ENCODE measurements around the gene ORAI2.

The ORAI2 gene

DNA sequence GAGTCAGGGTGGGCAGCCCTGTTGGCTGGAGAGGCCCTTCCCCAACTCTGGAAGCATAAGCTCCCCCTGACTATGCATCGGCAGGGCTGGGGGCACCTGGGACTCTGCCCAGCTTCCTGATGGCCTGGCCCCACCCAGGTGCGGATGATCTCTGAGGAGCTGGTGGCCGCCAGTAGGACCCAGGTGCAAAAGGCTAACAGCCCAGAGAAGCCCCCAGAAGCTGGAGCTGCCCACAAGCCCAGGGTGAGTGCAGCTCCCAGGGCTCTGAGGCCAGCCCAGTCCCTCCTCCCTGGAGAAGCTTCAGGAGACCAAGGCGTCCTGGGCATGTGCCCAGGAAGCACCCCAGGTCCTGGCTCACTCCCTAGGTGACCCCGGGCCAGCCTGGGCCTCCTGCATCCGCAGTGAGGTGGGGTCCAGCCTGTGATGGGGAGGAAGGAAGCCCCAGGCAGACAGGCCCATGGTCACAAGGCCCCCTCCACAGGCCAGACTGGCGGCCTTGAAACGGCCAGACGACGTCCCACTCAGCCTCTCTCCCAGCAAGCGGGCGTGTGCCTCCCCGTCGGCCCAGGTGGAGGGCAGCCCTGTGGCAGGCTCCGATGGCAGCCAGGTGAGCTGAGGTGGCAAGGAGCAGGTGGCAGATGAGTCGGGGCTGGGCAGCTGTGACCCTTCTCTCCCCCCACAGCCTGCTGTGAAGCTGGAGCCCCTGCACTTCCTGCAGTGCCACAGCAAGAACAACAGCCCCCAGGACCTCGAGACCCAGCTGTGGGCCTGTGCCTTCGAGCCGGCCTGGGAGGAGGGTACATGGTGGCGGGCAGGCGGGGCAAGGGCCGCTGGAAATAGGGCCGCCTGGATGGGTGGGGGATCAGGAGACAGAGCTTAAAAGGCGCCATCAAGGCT is 34.5 kb downstream of the ORAI2 start:
- TF ChIP-seq, protein P1, sequence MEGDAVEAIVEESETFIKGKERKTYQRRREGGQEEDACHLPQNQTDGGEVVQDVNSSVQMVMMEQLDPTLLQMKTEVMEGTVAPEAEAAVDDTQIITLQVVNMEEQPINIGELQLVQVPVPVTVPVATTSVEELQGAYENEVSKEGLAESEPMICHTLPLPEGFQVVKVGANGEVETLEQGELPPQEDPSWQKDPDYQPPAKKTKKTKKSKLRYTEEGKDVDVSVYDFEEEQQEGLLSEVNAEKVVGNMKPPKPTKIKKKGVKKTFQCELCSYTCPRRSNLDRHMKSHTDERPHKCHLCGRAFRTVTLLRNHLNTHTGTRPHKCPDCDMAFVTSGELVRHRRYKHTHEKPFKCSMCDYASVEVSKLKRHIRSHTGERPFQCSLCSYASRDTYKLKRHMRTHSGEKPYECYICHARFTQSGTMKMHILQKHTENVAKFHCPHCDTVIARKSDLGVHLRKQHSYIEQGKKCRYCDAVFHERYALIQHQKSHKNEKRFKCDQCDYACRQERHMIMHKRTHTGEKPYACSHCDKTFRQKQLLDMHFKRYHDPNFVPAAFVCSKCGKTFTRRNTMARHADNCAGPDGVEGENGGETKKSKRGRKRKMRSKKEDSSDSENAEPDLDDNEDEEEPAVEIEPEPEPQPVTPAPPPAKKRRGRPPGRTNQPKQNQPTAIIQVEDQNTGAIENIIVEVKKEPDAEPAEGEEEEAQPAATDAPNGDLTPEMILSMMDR (conservative IDR thresholded peaks at IDR 0.05) = no peak
- H3K27ac ChIP-seq = no peak overlapping the region

DNA sequence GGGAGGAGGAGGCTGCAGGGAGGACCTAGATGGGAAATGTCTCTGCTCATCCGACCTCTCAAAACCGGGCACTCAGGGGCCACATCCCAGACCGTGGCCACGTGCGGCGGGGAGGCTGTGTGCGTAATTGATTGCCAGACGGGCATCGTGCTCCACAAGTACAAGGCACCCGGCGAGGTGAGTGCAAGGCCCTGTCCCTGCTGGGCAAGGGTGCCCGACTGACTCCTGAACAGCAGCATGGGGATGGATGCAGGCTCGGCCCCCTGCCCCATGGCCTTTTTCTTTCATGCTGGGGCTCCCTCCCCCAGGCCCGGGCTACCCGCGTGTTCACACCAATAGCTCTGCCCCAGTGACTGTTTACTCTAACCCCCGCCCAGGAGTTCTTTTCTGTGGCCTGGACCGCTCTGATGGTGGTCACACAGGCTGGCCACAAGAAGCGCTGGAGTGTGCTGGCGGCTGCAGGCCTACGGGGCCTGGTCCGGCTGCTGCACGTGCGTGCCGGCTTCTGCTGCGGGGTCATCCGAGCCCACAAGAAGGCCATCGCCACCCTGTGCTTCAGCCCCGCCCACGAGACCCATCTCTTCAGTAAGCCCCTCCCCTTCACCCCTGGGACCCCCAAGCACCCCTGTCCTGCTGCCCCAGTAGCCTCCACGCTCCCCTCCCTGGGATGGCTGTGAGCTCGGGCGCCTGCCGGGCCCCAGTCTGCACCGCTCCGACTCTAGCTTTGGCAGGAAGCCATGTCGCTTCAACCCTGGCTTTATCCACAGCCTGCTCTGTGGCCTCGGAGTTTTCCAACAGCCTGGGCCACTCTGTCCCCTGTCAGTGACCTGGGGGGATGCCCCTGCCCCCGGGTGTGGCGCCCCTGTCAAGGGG is 35.3 kb downstream of the ORAI2 start:
- TF ChIP-seq, protein P1 (conservative IDR thresholded peaks at IDR 0.05) = no peak
- no peak overlapping the region for H3K27ac ChIP-seq

DNA sequence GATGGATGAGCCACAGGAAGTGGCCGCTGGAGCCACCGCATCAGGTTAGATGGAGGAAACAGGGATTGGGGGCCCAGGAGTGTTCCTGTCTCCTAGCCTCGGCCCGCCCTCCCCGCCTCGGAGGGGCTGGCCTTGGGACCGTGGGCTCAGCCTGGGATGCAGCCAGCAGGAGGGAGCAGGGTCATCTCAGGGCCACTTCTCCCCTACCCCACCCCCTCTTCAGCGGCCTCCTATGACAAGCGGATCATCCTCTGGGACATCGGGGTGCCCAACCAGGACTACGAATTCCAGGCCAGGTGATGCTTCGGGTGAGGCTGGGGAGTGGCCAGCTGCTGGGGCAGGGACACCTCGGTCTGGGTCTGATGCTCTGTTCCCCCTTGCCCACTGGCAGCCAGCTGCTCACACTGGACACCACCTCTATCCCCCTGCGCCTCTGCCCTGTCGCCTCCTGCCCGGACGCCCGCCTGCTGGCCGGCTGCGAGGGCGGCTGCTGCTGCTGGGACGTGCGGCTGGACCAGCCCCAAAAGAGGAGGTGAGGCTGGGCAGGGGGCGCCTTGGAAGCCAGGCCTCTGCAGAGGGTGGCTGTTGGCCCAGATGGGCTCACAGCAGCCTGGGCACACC is 36.1 kb downstream of the ORAI2 start:
- no peak overlapping the region for H3K27ac ChIP-seq
- TF ChIP-seq, protein P1 (conservative IDR thresholded peaks at IDR 0.05) = no peak

DNA sequence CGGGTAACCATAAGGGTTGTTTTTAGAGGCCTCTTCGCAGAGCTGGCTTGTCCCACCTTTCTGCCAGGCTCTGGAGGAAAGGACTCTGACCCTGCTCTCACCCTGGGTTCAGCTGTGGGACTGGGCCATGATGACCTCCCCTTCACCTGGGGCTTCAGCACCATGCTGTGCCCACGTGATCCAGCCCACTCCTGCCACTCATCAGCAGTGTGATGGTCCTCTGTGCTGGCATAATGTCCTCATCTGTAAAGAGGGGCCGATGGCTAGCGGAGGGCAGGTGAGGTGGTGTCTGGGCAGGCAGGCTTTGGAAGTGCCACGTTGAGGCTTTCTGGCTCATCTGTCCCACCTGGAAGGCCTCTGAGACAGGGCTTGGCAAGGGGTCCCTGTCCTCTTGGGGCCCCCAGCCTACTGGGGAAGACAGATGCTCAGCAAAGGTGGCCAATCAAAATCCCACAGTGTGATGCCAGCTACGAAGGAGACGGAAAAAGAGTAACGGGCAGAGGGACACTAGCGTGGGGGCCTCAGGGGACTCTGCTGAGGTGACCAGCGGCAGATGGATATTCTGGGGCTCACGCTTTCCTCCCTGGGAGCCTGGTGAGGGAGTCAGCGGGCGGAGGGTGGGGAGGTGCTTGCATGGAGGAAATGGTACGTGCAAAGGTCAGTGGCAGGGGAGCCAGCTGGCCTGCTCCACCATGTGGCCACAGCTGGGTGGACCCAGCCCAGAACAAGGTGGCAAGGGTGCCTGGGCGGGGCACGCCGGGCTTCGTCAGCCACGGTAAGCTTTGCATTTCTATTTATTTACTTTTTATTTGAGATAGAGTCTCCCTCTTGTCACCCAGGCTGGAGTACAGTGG is 36.8 kb downstream of the ORAI2 start:
- no peak overlapping the region for H3K27ac ChIP-seq

DNA sequence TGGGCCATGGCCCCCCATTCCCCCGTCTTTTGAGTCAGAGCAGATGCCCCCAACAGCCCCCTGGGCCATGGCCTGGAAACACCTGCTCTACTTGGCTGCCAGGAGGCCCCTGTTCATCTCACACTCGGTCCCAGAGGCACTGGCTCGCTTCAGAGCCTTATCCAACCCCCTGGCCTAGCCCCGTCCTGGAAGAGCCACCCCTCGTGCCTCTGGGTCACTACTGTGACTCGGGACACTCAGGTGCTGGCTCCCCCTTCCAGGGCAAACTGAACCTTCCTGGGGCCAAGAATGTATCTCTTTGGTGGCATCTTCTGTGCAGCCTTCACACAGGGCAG is 38.4 kb downstream of the ORAI2 start:
- TF ChIP-seq, protein P1 (conservative IDR thresholded peaks at IDR 0.05) = no peak
- no peak overlapping the region for H3K27ac ChIP-seq

More for the DNA sequence above, 36.8 kb downstream of the ORAI2 start:
- TF ChIP-seq, protein P1 (conservative IDR thresholded peaks at IDR 0.05) = no peak

DNA sequence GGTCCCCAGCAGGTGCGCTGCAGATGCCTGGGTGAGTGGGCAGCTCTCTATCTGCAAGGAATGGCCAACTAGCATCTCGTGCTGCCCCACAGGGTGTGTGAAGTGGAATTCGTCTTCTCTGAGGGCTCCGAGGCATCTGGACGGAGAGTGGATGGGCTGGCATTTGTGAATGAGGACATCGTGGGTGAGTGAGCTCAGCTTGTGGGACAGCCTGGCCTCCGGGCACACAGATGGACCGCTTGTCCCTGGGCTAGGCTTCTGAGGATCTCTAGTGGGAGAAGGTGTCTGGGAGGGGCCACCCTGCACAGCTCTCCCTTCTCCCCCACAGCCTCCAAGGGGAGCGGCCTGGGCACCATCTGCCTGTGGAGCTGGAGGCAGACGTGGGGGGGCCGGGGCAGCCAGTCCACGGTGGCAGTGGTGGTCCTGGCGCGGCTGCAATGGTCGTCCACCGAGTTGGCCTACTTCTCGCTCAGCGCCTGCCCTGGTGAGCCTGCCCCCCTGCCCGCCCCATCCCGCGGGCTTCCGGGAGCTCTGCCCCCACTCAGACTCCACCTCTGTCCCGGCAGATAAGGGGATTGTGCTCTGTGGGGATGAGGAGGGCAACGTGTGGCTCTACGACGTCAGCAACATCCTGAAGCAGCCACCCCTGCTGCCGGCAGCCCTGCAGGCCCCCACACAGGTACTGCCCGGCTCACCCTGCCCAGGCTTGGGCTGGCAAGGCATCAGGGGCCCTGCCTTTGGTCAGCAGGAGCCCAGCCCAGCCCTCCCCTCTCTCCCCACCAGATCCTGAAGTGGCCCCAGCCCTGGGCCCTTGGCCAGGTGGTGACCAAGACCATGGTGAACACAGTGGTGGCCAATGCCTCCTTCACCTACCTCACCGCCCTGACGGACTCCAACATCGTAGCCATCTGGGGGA is 39.0 kb downstream of the ORAI2 start:
- no peak overlapping the region for H3K27ac ChIP-seq
- TF ChIP-seq, protein P1 (conservative IDR thresholded peaks at IDR 0.05) = no peak

All from VCaP (cell line).